Chondrocyte (in vitro differentiated cells): ENCODE results near the gene UNK. TPM values are rescaled to one million over a fixed set of nuclear protein-coding genes. Genes with fewer than 3 reads are reported as not detected.
A peak's percentile ranks its signal among the peaks of the same experiment; 100 is the strongest.
"Not testable (repeated sequence)": the region's sequence is repeated elsewhere in the genome, so short reads cannot be mapped to it uniquely, and the experiment has no call there.

Source experiments
- DNase-seq: peaks from one replicate; pipeline ENCODE4 v3.0.0; 2021; ENCODE audit warnings: mixed read lengths, low spot score
- H3K27ac Mint-ChIP-seq: one replicate; pipeline ENCODE4 v1.8.0; 2021; ENCODE audit warnings: mild to moderate bottlenecking, moderate library complexity, mixed read lengths; ENCODE audit not compliant: unreplicated experiment
- H3K27me3 Mint-ChIP-seq: 2 replicates; pipeline ENCODE4 v1.8.0; 2021; ENCODE audit warnings: low read depth, mixed read lengths
- H3K36me3 Mint-ChIP-seq: 2 replicates; pipeline ENCODE4 v1.8.0; 2021; ENCODE audit warnings: low read depth, mixed read lengths
- H3K4me1 Mint-ChIP-seq: 2 replicates; pipeline ENCODE4 v1.8.0; 2021; ENCODE audit warnings: low read depth, mild to moderate bottlenecking, mixed read lengths
- H3K4me3 Mint-ChIP-seq: one replicate; pipeline ENCODE4 v1.8.0; 2021; ENCODE audit warnings: mild to moderate bottlenecking, moderate library complexity, mixed read lengths; ENCODE audit not compliant: unreplicated experiment
- H3K9me3 Mint-ChIP-seq: 2 replicates; pipeline ENCODE4 v1.8.0; 2021; ENCODE audit warnings: low read depth, mixed read lengths
- total RNA-seq: library from RNA; stranded (reverse); gene quantifications from 3 replicates; pipeline ENCODE4 v1.2.1, GENCODE V29; 2021
- TF ChIP-seq, protein P1 (sequence below): fragments of 200-600 bp; sonication (generic); IDR thresholded peaks from 2 replicates; pipeline ENCODE4 v1.5.0; 2021; ENCODE audit warnings: antibody characterized with exemption, mild to moderate bottlenecking, moderate library complexity

The UNK gene
- total RNA-seq, 1 donor from 2014 or later: 21.0 TPM

GRCh38 chr17:75864448-75864871 is 79.9 kb downstream of the UNK start:
- H3K36me3 Mint-ChIP-seq: no peaks in the 10 kb centered on the region
- peak overlapping the region; percentile 6 for H3K4me3 Mint-ChIP-seq
- H3K4me1 Mint-ChIP-seq: peaks cover 25% of the 10 kb centered on the region
- peak overlapping the region; percentile 78 for H3K27ac Mint-ChIP-seq
- no peaks in the 10 kb centered on the region for H3K27me3 Mint-ChIP-seq
- H3K9me3 Mint-ChIP-seq: no peaks in the 10 kb centered on the region
- TF ChIP-seq, protein P1, sequence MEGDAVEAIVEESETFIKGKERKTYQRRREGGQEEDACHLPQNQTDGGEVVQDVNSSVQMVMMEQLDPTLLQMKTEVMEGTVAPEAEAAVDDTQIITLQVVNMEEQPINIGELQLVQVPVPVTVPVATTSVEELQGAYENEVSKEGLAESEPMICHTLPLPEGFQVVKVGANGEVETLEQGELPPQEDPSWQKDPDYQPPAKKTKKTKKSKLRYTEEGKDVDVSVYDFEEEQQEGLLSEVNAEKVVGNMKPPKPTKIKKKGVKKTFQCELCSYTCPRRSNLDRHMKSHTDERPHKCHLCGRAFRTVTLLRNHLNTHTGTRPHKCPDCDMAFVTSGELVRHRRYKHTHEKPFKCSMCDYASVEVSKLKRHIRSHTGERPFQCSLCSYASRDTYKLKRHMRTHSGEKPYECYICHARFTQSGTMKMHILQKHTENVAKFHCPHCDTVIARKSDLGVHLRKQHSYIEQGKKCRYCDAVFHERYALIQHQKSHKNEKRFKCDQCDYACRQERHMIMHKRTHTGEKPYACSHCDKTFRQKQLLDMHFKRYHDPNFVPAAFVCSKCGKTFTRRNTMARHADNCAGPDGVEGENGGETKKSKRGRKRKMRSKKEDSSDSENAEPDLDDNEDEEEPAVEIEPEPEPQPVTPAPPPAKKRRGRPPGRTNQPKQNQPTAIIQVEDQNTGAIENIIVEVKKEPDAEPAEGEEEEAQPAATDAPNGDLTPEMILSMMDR: no peak
- no peak for DNase-seq

- H3K36me3 Mint-ChIP-seq, H3K27me3 Mint-ChIP-seq, H3K4me3 Mint-ChIP-seq, H3K9me3 Mint-ChIP-seq, DNase-seq: not testable (repeated sequence)
- Mint-ChIP-seq H3K27ac (peak overlapping the region; percentile 78), H3K4me1 (peaks cover 29% of the 10 kb centered on the region)
Measured at GRCh38 chr17:75864887-75865286, 80.3 kb downstream of the UNK start.

- not testable (repeated sequence) for DNase-seq, H3K27me3 Mint-ChIP-seq, H3K4me3 Mint-ChIP-seq, H3K27ac Mint-ChIP-seq, H3K36me3 Mint-ChIP-seq, H3K9me3 Mint-ChIP-seq
- peaks cover 35% of the 10 kb centered on the region for H3K4me1 Mint-ChIP-seq
Measured at GRCh38 chr17:75865404-75866188, 81.0 kb downstream of the UNK start.

- DNase-seq, H3K27me3 Mint-ChIP-seq, H3K4me3 Mint-ChIP-seq, H3K9me3 Mint-ChIP-seq, H3K36me3 Mint-ChIP-seq: not testable (repeated sequence)
- Mint-ChIP-seq H3K27ac (peak overlapping the region; percentile 83), H3K4me1 (peaks cover 55% of the 10 kb centered on the region)
Measured at GRCh38 chr17:75868730-75869281, 84.2 kb downstream of the UNK start.

GRCh38 chr17:75869282-75870141 is 84.9 kb downstream of the UNK start:
- Mint-ChIP-seq H3K36me3 (peaks cover 3% of the 10 kb centered on the region), H3K9me3 (no peaks in the 10 kb centered on the region), H3K4me1 (peaks cover 55% of the 10 kb centered on the region), H3K27ac (peak overlapping the region; percentile 83), H3K4me3 (no peak overlapping the region), H3K27me3 (no peaks in the 10 kb centered on the region)
- TF ChIP-seq, protein P1: no peak
- no peak for DNase-seq

GRCh38 chr17:75870228-75870627 is 85.6 kb downstream of the UNK start:
- not testable (repeated sequence) for DNase-seq, H3K9me3 Mint-ChIP-seq, H3K4me3 Mint-ChIP-seq, H3K36me3 Mint-ChIP-seq, H3K27me3 Mint-ChIP-seq
- Mint-ChIP-seq H3K27ac (peak overlapping the region; percentile 68), H3K4me1 (peaks cover 53% of the 10 kb centered on the region)
